NB4 (cell line): Measurements from ENCODE around the gene ENO2.

Experiments used
- DNase-seq: peaks from one replicate; pipeline ENCODE4 v3.0.0; 2010; ENCODE audit warnings: low read depth
- H3K4me3 ChIP-seq: one replicate; pipeline ENCODE4 v1.5.1; 2011; ENCODE audit warnings: mild to moderate bottlenecking, low read depth, low read length, moderate library complexity
- MYC ChIP-seq: IDR thresholded peaks from 2 replicates; pipeline ENCODE4 v1.6.1; 2011; ENCODE audit warnings: low read depth, low read length
- POLR2A ChIP-seq: IDR thresholded peaks from 2 replicates; pipeline ENCODE4 v1.6.1; 2011; ENCODE audit warnings: mild to moderate bottlenecking; ENCODE audit not compliant: insufficient read length; ENCODE audit errors: extremely low read depth
- TF ChIP-seq, protein P1 (sequence below): IDR thresholded peaks from one replicate; pipeline ENCODE4 v1.5.1; 2012; ENCODE audit warnings: low read depth, low read length
- TF ChIP-seq, protein P2 (sequence below): IDR thresholded peaks from 2 replicates; pipeline ENCODE4 v1.6.1; 2011; ENCODE audit warnings: low read depth, low read length

The ENO2 gene

DNA sequence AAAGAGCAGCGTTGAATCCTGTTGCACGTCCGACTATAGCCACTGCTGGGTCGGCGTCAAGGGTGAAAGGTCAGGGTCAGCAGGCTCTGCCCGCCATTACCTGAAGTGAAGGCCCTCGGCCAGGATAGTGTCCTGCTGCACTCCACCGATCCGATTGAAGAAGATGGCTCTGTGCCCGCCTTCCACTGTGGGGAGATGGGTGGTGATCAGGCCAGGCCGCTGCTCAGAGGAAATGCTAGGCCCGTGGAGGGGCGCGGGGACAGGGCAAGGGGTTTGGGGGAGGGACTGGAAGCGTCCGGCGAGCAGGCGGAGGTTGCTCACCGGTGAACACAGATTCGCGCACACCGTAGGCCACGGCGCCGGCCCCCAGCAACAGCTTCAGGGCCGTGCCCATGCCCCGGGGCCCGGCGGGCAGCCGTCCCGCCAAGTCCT is 55.7 kb downstream of the ENO2 start:
- H3K4me3 ChIP-seq = peak overlapping the region; percentile 97
- no peak for DNase-seq
- TF ChIP-seq, protein P1, sequence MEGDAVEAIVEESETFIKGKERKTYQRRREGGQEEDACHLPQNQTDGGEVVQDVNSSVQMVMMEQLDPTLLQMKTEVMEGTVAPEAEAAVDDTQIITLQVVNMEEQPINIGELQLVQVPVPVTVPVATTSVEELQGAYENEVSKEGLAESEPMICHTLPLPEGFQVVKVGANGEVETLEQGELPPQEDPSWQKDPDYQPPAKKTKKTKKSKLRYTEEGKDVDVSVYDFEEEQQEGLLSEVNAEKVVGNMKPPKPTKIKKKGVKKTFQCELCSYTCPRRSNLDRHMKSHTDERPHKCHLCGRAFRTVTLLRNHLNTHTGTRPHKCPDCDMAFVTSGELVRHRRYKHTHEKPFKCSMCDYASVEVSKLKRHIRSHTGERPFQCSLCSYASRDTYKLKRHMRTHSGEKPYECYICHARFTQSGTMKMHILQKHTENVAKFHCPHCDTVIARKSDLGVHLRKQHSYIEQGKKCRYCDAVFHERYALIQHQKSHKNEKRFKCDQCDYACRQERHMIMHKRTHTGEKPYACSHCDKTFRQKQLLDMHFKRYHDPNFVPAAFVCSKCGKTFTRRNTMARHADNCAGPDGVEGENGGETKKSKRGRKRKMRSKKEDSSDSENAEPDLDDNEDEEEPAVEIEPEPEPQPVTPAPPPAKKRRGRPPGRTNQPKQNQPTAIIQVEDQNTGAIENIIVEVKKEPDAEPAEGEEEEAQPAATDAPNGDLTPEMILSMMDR = no peak
- TF ChIP-seq, protein P2, sequence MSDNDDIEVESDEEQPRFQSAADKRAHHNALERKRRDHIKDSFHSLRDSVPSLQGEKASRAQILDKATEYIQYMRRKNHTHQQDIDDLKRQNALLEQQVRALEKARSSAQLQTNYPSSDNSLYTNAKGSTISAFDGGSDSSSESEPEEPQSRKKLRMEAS = no peak
- no peak; the same call in 1 of the 2 replicates for TF ChIP-seq MYC
- no peak for TF ChIP-seq POLR2A
